GM19043 (cell line): ENCODE measurements around the gene FAM120B.
"Not testable (repeated sequence)": the region's sequence is repeated elsewhere in the genome, so short reads cannot be mapped to it uniquely, and the experiment has no call there.

Experiments used
- ATAC-seq: cut with Tn5 transposase; IDR thresholded peaks from one replicate; pipeline ENCODE4 v1.9.1; 2021; ENCODE audit warnings: low read depth; ENCODE audit not compliant: unreplicated experiment

Gene FAM120B

DNA sequence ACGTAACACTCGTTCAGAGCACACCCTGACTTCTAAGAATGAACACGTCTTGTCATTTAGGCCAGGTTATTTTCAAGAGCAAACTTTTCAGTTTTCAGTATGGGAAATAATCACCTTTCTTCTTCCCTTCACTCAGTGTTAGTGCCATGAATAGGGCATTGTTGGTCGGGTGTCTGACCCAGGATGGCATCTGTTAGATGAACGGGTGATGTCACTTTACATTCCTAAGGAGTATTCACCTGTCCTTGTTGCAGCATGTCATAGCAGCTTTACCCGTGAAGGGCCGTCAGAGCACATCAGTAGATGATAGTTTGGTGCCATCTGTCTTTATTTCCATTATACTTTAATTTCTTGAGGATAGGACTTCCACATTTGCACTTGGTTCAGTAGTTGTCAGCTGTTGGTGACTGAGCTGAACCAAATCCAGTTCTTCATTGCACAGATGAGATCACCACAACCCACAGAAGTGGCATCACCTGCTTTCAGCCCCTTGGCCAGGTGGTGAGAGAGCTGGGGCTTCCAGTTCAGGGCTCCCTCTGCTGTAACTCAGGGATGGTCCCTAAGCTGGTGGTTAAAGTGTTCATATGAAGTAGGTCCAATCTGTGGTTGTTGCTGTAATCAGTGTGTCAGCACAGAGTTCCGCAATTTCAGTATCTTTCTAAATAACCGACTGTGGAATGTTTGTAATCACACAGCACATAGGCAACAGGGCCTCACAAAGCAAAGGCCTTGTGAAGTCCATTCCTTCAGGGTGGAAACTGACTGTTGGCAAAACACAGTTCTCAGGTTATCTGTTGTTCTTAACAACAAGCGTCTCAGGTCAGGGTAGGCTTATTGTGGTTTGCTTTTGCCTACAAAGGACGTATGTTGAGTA, 68.2 kb downstream of the FAM120B start:
- no peak for ATAC-seq

DNA sequence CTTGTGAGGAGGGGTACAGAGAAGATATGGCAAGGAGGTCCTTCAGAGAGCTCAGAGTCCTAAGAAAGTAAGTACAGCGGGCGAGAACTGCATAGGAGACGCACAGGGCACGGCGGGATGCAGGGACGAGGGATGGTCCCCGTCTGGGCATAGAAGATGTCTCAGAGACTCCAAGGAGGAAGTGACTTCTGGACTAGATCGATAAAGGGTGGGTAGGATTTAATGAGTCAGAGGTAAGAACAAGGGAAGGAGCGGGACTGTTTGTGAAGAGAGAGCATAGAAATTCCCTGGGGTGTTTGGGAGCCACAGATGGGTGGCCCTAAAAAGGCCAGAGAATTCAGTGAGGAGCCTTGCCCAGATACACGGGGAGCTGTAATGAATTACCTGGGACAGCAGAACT, 69.1 kb downstream of the FAM120B start:
- no peak for ATAC-seq

DNA sequence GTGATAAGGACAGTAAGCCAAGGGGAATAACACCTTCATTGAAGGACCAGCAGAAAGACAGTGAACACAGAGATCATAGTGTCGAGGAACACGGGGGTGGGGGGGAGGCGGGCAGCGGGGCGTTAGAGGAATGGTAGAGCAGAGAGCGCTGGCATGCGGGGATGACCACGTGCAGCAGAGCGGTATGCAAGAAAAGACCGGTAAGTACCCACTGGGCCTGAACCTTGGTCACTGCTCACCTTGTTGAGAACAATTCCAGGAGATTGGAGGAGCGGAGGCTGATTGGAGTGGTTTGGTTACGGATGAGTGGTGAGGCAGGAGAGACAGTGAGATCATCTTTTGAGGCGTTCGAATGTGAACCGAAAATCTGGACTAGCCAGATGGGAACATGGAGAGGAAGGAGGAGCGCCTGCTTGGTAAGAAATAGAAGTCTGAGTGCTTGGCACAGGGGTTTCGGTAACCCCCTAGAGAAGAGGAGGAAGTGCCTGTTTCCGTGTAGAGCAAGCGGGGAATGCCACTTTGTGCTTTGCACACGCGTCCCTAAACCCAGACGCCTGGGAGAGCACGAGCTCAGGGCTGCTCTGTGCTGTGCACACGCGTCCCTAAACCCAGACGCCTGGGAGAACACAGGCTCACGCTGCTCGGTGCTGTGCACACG, 70.0 kb downstream of the FAM120B start:
- ATAC-seq, result no peak

DNA sequence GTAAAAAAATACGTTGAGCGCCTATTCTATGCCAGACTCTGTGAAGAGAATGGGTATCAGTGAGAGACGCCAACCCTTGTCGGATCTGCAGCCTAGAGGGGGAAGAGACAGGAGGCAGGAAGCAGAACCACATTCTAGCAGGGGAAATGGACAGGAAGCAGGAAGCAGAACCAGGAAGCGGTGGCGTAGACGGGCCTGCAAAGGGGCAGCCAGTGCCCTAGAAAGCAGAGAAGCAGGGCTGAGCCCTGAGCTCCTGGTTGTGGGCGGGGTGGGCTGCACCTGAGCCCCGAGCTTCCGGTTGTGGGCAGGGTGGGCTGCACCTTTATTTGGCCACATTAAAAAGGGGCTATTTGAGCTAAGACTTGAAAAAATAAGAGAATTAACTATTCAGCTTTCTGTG, 71.9 kb downstream of the FAM120B start:
- ATAC-seq, result no peak

DNA sequence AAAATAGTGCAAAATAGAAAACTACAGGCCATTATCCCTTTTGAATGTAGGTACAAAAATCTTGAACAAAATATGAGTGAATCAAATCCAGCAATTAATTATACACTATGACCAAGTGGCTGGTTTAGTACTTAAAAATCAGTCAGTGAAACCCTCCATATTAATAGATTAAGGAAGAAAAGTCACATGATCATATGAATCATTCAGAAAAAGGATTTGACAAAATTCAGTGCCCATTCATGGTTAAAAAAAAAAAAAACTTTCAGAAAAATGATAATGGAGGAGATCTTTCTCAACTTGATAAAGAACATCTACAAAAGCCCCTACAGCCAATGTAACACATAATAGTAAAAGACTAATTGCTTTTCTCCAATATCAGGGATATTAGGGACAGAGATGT, 75.0 kb downstream of the FAM120B start:
- no peak for ATAC-seq

DNA sequence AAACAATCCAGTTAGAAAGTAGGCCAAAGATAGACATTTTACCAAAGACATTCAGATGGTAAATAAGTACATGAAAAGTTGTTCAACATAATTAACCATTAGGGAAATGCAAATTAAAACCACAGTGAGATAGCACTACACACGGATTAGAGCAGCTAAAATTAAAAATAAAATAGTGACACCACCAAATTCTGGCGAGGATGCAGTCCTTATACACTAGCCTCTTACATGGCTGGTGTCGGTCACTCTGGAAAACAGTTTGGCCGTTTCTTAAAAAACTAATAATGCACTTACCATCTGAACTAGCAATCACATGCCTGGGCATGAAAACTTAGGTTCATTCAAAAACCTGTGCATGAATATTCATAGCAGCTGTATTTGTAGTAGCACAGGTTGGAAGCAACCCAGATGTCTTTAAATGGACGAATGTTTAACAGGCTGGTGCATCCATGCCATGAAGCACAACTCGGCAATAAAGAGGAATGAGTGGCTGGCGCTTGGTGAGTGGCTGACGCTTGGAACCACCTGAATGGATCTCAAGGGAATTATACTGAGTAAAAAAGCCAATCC, 77.0 kb downstream of the FAM120B start:
- no peak for ATAC-seq

DNA sequence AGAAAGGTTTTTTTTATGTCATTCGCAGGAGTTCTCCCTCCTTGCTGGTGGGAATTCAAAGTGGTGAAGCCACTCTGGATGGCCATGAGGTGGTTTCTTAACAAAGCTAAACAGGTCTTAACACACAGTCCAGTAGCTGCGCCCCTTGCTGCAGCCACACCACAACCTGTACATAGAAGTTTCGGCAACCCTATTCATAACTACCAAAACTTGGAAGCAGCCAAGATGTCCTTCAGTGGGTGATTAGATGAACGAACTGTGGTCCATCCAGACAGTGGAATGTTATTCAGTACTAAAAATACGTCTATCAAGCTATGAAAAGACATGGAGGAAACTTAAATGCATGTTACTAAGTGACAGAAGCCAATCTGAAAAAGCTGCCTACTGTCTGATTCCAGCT, 78.9 kb downstream of the FAM120B start:
- ATAC-seq, result no peak

DNA sequence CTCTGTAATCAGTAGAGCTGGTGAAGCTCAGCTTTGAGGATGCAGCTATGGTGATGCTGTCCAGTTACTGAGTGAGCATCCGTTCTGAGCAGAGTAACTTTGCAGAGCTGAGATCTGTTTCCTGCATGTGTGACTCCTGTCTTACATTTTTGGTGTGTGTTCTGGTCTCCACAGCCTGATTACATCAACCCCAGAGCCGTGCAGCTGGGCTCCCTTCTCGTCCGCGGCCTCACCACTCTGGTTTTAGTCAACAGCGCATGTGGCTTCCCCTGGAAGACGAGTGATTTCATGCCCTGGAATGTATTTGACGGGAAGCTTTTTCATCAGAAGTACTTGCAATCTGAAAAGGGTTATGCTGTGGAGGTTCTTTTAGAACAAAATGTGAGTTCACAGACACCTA, 81.6 kb downstream of the FAM120B start:
- ATAC-seq, result no peak

DNA sequence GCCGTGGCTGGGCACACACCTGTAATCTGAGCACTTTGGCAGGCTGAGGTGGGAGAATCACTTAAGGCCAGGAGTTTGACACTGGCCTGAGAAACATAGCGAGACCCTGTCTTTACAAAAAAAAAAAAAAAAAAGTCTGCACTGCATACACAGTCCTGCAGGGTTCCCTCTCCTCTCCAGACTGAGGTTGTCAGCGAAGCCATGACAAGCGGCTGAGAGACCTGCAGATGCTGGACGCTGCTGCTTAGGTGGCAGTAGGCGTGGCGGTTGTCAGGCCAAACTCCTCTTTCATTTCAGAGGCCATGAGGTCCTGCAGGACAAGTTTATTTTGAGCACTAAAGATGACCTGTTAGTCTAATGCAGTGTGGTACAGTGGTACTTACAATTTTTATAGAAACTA, 86.5 kb downstream of the FAM120B start:
- ATAC-seq, result no peak

DNA sequence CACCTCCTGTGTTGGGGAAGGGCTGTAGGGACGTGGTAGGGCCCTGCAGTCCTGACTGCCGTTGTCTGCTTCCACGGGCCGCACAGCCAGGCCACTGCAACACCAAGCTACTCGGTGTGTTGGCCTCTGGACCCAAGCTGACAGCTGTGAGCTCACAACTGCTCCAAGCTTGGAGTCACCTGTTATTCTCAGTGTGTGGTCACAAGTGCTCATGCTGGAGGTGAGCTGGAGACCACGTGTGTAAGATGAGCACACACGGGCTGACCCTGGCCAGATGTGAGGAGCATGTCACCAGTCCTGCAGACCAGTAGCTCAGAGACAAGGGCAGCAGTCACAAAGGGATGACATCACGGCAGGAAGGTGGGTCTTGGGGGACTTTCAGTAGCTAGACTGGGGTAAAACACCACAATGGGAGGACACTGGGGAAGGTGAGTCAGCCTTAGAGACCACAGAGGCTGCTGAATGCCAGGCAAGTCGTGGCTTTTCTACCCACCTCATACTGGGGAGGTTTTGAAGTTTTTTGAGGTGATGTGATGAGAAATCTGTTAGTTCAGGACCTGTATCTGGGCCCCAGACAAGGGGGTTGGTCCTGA, 87.3 kb downstream of the FAM120B start:
- no peak for ATAC-seq

DNA sequence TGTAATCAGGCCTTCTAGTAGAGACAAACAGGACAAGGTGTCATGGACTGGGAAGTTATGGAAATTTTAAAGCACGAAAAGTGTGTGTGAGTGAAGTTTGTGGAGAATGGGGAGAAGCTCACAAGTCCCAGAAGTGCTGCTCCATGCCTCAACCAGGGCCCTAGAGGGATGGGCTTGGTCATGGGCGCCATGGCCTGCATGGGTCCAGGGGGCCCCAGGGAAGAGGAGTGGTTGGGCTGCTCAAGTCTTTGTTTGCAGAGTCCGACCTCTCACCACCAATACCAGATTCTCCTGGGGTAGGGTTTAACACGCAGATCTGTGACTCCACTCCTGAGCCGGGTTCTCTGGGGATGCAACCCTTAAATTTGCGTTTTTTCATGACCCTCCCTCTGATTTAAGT, 88.4 kb downstream of the FAM120B start:
- no peak for ATAC-seq

DNA sequence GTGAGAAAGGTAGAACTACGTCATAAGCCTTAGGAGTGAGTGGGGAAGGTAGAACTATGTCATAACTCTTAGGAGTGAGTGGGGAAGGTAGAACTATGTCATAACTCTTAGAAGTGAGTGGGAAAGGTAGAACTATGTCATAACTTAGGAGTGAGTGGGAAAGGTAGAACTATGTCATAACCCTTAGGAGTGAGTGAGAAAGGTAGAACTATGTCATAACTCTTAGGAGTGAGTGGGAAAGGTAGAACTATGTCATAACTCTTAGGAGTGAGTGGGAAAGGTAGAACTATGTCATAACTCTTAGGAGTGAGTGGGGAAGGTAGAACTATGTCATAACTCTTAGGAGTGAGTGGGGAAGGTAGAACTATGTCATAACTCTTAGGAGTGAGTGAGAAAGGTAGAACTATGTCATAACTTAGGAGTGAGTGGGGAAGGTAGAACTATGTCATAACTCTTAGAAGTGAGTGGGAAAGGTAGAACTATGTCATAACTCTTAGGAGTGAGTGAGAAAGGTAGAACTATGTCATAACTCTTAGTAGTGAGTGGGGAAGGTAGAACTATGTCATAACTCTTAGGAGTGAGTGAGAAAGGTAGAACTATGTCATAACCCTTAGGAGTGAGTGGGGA, 92.3 kb downstream of the FAM120B start:
- not testable (repeated sequence) for ATAC-seq

DNA sequence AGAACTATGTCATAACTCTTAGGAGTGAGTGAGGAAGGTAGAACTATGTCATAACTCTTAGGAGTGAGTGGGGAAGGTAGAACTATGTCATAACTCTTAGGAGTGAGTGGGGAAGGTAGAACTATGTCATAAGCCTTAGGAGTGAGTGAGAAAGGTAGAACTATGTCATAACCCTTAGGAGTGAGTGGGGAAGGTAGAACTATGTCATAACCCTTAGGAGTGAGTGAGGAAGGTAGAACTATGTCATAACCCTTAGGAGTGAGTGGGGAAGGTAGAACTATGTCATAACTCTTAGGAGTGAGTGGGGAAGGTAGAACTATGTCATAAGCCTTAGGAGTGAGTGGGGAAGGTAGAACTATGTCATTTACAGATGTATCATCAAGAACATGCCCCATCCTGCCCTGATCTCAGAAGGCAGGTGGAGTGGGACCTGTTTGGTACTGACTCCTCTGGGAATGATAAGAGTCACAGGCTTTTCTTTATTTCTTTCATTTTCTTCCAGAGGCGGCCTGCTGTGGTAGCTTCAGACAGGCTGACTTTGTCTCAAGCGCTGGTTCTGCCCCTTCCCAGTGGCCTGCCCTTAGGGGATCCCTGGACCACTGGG, 93.5 kb downstream of the FAM120B start:
- not testable (repeated sequence) for ATAC-seq

DNA sequence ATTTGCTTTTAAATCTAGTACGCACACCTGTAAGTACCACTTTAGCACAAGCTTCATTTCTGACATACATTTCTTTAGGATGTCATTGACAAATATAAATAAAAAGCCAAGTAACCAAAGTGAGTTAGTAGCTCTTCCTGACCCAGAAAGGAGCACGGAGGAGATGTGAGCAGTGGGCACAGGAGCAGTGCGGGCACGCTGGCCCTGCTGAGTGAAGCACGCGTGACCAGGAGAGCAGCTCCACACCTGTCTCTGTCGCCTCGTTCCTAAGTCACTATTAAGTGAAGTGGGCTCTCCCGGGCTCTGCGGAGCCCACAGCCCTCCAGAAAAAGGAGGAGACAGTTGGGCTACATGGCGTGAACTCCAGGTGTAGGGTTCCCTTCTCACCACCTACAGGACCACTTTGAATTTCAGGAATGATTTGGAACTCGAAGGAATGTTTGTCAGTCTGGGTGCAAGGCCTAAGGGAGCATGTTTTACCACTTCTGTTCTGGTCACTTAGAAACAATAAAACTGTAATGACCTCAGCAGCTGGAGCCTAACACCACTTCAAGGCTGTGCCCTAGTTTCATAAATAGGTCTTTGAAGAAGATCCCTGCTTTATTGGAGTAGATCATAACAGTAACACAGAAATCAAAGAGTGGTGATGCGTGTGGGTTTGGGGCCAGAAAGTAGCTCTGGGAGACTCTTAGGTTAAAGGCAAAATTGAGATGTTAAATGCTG, 95.9 kb downstream of the FAM120B start:
- no peak for ATAC-seq

DNA sequence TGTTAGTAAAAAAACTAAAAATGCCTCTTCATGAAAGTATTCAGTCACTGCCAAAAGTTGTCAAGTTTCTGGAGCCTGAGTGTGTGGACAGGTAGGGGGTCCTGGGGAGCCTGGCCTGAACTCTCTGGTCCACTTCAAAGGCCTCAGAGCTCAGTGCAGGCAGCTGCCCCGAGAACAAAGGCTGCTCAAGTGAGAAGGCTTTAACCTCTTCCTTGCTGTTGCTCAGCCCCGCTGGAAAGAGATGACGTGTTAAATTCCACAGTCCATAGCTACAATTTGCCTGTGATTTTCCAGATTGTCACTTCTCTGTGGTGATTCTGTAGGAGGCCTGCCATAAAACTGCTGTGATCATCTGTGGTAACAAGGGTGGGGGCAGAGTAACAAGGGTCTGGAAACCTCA, 96.9 kb downstream of the FAM120B start:
- ATAC-seq, result no peak

DNA sequence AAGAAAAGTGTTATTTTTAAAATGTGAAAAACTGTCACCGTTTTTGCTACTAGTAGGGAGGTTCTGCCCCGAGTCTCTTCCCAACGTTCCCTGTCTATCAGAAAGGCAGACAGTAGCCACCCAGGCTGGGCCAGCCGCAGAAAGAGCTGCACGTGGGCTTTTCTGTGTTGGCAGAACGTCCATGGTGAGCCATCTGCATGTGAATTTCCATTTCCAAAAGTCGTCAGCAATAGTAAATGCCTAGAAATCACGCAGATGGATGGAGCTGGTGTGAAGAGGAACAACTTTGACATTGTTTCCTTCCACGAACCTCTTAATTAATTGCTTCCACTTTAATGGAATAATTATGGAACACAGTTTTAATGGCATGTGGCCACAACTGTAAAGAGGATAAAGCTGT, 97.5 kb downstream of the FAM120B start:
- no peak for ATAC-seq

DNA sequence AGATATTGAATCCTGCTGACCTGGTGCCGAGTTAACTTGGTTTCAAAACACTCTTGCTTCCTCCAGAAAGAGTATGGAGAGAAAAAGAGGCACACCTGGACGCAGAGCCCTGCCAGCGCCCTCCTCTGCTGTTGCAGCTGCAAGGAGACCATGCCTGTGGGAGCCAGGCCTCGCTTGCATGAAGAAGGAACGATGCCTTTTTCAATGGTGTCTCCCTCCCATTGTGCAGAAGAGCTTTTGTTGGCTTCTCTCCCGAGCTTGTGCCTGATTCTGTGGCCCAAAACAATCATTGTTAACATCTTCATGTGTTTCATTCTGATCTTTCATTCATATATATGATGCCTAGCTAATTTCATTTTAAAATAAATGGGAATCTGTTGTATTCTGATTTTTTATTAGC, 98.1 kb downstream of the FAM120B start:
- ATAC-seq, result no peak

DNA sequence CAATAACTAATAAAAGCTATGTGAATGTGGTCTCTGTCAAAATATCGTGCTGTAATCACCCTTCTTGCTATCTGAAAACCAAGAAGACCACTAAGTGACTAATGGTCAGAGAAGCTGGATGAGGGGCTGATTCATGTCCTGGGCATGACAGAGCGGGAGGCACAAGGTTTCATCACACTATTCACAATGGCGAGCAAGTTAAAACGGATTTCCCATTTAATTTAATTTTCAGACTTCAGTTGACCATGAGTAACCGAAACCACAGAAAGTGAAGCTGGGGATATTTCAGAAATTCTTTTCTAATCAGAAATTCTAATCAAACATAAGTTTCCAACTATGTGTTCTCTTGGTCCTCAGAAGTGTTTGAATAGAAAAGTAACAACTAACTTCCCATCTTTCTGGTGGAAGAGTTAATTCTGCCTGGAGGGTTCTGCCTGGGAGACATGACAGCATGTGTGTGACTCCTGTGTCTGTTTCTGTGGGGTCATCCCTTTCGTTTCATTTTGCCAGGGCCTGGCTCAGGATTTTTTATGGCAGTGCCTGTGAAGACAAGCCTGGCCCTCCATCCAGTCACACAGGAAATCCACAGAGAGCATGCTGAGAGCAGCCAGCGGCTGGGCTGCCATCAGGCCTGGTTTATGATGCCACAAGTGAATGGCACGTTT, 98.9 kb downstream of the FAM120B start:
- ATAC-seq, result no peak

DNA sequence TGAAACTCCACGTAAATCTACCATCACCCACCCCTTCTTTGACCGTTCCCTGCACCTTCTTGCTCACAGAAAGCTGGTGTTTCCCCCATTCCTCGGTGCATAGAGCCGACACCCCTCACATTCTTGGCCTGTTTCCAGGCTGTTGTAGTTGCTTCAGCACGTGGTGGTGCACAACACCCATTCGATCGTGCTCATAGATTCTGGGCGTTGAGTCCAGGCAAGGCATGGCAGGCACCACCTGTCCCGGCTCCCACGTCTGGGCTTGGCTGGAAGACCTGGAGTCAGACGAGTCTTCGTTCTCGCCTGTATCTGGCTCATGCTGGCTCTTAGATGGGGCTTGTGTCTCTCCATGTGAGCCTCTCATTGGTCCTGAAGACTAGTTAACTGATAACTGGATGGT, 100.6 kb downstream of the FAM120B start:
- no peak for ATAC-seq
